Measurements from ENCODE around the gene WDR4.
"Not testable (repeated sequence)": the region's sequence is repeated elsewhere in the genome, so short reads cannot be mapped to it uniquely, and the experiment has no call there.

WDR4 gene, protein sequence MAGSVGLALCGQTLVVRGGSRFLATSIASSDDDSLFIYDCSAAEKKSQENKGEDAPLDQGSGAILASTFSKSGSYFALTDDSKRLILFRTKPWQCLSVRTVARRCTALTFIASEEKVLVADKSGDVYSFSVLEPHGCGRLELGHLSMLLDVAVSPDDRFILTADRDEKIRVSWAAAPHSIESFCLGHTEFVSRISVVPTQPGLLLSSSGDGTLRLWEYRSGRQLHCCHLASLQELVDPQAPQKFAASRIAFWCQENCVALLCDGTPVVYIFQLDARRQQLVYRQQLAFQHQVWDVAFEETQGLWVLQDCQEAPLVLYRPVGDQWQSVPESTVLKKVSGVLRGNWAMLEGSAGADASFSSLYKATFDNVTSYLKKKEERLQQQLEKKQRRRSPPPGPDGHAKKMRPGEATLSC

DNA sequence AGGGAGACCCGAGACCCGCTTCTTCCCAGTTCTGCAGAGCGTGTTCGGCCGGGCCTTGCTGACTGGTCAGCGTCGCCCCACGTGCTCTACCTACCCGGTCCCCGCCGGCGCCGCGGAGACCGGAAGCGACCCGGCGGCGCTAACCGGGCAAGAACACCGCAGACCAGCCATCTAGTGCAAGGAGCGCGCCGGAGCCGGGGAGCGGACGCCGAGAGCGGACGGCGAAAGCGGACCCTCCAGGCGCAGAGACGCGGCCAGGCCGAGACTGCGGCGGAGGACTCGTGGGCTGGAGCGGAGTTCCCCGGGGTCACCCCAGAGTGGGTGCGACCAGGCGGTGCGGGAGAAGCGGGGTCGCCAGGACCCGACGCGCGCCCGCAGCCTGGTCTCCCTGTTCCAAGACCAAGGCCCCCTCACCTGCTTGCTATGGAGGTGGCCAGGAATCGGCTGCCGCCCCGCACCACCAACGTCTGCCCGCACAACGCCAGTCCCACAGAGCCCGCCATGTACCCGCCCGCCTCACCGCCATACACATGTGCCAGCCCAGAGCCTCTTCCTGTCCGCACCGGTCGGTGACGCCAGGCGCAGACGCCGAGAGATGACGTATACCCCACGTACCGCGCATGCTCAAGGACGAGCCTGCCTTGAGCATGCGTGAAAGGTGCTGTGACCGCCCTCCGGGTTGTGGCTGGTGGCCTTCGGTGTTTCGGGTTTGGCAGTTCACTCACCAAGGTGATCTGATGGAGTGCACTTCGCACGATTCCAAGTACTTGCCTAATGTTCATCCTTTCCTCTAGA is at the start of gene WDR4:
TSS of gene WDR4 (minus strand) at position 547 of the 795 bp plus-strand sequence. CDS start at position 503, 44 bp downstream.
- DNase-seq (ENCODE audit: low spot score), result peak; percentile 93

DNA sequence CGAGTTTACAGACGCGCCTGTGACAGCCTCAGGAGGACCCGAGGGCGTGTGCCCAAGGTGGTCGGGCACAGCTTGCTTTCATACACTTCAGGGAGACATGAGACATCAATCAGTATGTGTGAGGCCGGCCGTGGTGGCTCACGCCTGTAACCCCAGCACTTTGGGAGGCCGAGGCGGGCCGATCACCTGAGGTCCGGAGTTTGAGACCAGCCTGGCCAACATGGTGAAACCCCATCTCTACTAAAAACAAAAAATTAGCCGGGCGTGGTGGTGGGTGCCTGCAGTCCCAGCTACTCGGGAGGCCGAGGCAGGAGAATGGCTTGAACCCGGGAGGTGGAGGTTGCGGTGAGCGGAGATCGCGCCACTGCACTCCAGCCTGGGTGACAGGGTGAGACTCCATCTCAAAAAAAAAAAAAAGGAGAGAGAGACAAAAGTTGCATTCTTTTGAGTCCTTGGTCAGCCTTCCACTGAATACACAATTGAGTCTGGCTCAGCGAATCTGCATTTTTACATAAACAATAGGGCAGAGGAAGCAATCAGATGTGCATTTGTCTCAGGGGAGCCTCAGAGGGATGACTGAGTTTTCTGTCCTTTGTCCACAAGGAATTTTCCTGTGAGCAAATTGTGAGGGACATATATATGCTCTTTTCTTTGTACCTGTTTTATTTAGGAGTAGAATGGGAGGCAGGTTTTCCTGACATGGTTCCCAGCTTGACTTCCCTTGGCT is 48.3 kb upstream of the WDR4 start:
- not testable (repeated sequence) for DNase-seq (ENCODE audit: low spot score)

GRCh38 chr21:42925114-42925926 is 46.0 kb upstream of the WDR4 start, which contains the start of gene ERVH48-1:
Gene ERVH48-1 (minus strand): TSS chr21:42925630. CDS start chr21:42919006, 6,624 bp downstream.
- DNase-seq (ENCODE audit: low spot score), result no peak

DNA sequence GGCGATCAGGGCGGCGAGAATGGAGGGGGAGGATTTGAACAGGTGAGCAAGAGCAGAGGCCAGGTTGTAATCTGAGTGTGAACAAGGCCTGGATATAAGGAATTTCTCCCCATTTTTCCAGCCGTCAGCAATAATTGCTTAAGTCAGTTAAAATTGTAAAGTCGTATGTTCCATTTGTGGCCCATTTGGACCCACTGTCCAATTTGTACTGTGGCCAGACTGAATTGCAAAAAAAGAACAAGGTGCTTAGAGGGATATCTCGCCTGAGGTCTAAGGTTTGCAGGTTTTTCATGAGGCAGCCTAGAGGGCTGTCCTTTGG is 45.1 kb upstream of the WDR4 start:
- DNase-seq (ENCODE audit: low spot score), result no peak

- peak; percentile 83 for DNase-seq (ENCODE audit: low spot score)
Measured at GRCh38 chr21:42923553-42924432, 44.5 kb upstream of the WDR4 start.

- no peak for DNase-seq (ENCODE audit: low spot score)
Measured at GRCh38 chr21:42922918-42923317, 43.6 kb upstream of the WDR4 start.

DNA sequence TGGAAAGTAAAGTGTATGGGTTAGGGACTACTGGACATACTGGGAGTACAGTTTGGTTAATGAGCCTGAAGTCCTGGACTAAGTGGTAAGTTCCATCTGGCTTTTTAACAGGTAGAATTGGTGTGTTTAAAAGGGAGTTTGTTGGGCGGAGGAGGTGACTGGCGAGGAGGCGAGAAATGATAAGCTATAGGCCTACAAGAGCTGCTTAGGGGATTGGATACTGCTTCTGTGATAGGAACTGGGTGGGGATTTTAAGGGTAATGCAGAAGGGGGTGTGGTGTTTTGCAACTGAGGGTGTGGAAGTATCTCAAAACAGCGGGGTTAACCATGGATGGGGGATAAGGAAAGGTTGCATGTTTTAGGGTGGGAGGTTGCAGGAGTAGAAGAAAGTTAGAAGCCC is 42.6 kb upstream of the WDR4 start:
- no peak for DNase-seq (ENCODE audit: low spot score)

GRCh38 chr21:42918291-42918690 is 39.0 kb upstream of the WDR4 start:
- no peak for DNase-seq (ENCODE audit: low spot score)

DNA sequence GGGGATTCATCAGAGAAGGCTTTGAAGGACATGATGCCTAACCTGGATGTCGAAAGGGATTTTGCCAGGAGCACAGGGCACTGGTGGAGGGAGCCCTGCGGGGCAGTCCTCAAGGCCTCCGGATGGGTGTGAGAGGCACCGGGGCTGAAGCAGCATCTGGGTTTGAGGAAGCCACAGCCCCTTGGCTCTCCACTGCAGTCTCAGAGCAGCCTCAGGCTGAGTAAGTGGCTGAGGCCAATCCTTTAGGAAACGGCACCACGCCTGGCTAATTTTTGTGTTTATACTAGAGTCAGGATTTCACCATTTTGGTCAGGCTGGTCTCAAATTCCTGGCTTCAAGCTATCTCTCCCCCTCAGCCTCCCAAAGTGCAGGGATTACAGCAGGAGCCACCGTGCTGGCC is 34.1 kb upstream of the WDR4 start:
- no peak for DNase-seq (ENCODE audit: low spot score)

- not testable (repeated sequence) for DNase-seq (ENCODE audit: low spot score)
Measured at GRCh38 chr21:42911920-42912319, 32.6 kb upstream of the WDR4 start.

GRCh38 chr21:42908484-42908883 is 29.1 kb upstream of the WDR4 start:
- not testable (repeated sequence) for DNase-seq (ENCODE audit: low spot score)

- no peak for DNase-seq (ENCODE audit: low spot score)
Measured at GRCh38 chr21:42906233-42906632, 26.9 kb upstream of the WDR4 start.

- no peak for DNase-seq (ENCODE audit: low spot score)
Measured at GRCh38 chr21:42905195-42905594, 25.9 kb upstream of the WDR4 start.

DNA sequence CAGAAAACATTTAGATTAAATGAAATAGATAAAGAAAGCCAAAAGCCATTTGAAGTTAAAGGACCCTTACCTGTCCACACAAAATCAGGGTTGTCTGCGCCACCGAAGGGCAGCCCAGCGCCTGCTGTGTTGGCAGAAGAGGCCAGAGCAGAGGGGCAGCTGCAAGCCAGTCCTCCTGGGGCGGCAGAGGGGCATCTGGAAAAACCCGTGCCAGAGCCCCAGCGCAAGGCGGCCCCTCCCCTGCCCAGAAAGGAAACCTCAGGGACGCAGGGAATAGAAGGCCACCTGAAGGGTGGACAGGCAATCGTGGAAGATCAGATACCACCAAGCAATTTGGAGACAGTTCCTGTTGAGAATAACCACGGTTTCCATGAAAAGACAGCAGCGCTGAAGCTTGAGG is 24.5 kb upstream of the WDR4 start:
- no peak for DNase-seq (ENCODE audit: low spot score)

DNA sequence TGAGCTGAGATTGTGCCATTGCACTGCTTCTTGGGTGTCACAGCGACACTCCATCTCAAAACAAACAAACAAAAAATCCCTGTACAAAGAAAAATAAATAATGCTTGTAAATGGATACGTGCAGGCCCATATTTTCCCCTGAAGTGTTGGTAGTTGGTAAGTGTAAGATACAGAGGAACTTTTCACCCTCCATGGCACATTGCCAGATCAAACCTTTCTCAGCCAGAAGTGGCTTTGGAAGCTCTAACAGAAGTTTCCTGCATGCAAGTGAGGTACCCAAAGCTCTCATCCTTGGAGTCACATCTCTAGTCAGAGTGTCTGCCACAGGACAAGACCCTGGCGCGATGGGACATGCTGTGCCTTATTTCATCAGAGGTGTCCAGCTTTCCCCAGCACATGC is 21.1 kb upstream of the WDR4 start:
- no peak for DNase-seq (ENCODE audit: low spot score)

DNA sequence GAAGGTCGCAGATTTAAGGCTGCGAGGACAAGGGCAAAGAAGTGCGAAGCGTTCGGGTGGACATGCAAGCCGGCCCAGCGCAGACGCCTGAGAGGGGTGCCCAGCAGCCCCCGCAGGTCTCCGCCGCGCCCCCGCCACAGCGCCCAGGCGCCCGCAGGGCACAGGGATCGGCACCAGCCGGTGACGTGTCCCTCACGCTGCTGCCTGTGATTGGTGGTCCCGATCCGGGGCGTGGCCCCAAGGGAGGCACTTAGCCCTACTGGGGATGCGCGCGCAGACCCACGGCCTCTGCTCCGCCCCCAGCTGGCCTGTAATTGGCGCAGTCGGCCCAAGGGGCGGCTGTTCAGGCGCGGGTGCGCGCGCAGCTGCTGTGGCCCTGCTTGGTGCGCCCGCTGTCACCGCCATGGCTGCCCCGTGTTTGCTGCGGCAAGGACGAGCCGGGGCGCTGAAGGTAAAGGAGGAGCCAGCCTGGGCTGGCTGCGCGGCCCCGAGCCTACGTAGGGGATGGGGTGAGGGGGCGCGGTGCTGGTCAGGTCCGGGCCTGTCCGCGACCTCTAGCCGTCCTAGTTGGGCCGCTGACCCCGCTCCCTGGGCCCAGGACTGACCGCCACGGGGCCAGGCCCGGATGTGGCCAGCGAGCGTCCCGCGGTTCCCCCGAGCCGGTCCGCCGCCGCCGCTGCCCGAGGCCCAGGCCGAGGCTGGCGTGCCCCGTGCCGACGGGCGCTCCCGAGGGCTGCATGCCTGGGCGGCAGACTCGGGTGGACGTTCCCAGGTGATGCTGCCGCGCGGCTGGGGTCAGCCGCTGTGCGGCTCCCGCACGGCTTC is 13.8 kb upstream of the WDR4 start, which contains the start of gene NDUFV3:
TSS of gene NDUFV3 (plus strand) at position 379 of the 825 bp plus-strand sequence. CDS start at position 404, 25 bp downstream.
- DNase-seq (ENCODE audit: low spot score), result peak; percentile 87

DNA sequence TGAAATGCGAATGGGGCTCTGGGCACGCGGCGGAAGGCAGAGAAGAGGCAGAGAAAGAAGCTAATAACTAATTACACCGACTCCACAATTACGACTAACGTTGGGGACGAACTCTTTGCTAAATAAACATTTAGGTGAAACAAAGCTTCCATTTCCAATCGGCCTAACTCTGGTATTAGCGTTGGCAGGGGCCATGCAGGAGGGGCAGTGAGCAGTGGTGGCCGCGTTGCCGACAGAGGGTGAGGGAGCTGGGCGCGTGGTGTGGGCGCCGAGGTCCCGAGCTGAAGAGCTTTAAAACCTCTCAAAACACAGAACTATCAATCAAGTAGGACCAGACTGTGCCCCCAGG is 13.2 kb upstream of the WDR4 start:
- DNase-seq (ENCODE audit: low spot score), result no peak

GRCh38 chr21:42887326-42887725 is 8.0 kb upstream of the WDR4 start:
- no peak for DNase-seq (ENCODE audit: low spot score)

DNA sequence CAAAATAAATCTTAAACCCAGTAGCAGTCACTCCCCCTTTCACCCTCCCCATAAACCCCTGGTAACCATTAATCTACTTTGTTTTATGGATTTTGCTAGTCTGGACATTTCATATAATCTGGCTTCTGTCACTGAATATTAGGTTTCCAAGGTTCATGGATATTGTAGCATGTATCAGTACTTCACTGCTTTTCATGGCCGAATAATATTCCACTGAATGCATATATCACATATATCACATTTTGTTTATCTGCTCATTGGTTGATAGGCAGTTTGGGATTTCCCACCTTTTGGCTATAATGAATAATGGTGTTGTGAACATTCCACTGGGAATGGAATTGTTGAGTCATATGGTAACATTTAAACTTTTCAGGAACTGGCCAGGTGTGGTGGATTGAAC is 4.6 kb upstream of the WDR4 start:
- DNase-seq (ENCODE audit: low spot score), result no peak

- DNase-seq (ENCODE audit: low spot score), result no peak
Measured at GRCh38 chr21:42880352-42880751, 1.0 kb upstream of the WDR4 start.
